NCI-H82 treated with DMSO at 0.1 percent for 48 hours (cell line): ENCODE results near the gene DYRK3.
"Not testable (repeated sequence)": the region's sequence is repeated elsewhere in the genome, so short reads cannot be mapped to it uniquely, and the experiment has no call there.

ENCODE experiments used
- DNase-seq: peaks from one replicate; lab custom pipeline; 2025; ENCODE audit not compliant: unreplicated experiment; lab: John Stamatoyannopoulos, UW

Gene DYRK3

DNA sequence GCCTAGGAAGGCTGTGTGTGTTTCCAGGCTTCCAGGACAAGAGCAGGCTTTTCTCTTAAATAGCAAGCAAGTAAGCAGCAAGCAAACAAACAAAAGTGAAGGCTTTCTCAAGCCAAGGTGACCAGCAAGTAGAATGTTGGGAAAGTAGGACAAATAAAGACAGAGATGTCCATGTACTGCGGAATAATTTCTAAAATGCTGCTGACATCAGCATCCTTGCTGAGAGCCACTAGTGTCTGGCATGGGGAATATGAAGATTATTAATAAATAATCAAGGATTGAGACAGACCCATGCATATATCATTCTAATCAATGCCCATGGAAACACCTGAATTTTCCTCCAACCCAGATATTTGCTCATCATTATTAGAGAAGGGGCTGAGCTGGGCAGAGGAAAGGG is 6.4 kb upstream of the DYRK3 start:
- DNase-seq, result no peak

DNA sequence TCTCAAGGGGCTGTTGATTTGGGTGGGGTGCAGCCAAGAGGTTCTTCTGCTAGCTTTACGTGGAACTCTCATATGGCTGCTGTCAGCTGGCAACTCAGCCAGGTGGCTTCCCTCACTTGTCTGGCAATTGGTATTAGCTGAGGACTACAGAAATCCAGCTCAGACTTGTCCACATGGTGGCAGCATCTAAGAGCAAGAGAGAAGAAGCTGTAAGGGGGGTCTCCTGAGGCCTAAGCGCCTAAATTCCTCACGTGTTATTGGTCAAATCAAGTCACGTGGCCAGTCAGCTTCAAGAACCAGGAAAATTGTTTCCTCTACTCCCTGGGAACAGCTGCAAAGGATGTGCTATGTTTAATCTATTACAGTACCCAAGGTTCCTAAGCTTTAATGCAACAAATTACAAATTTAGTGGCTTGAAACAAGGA is 4.2 kb upstream of the DYRK3 start:
- peak; percentile 97 for DNase-seq

DNA sequence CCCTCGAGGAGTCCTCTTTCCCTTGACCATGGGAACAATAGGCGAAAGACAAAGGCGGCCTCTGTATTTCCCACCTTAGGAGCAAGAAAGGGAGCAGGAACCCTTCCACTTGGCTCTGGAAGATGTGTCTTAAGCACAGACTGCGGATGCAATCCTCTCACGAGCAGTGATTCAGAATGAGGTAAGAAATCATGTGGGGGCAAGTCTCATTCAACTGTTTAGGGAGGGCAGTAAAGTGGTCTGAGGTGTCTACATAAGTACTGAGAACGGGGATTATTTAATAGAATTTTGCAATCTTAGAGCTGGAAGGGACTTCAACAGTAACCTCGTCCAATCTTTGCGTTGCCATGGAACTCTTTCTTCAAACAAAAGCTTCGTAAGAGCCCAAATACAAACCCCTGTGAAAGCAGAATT is 1.6 kb upstream of the DYRK3 start:
- no peak for DNase-seq

DNA sequence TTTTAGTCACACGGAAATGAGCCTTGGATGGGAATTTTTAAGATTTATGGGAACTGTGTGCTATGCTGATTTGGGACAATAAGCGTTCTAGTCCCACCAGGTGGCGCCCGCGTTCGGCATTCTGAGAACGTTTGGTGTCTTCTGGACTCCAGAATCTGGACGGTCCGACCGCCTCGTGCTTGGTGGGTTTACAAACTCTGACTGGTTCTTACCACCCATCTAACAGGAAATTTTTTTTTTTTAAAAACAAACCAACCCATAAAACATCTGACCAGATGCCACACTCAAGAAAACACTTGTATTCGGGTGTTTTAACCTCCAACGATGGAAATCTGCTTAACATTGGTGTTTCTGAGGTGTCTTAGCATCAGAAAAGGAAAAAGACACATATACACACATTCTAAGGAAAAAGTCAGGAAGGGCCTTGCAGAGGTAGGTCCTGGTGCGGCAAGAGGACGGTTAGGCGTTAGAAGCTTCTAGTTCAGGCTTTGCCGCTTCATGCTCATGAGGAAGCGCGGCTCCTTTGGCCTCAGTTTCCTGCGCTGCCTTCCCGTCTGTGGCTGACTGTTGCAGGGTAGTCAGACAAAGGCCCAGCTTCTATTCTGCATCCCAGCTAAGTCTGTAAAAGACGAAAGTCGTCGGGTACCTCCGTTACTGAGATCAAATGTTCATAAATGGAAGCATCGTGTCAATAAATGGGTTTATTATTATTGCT is 814 bp upstream of the DYRK3 start:
- DNase-seq, result peak; percentile 85

DNA sequence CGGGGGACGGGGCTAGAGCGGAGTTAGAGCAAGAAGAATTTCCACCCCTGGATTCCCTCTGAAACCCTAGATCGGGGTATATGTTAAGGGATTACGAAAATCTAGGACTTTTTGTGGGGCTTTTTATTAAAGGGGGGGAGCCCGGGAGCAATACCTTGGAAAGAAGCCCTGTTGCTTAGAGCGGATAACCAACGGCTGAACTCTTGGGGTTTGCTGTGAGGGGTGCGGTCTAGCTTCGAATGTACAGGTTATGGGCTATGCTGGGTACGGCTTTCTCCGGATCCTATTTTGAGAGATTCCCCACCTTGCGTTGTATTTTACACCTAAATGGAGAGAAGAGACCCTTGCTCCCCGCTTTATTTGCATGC is 626 bp downstream of the DYRK3 start:
- peak; percentile 67 for DNase-seq

DNA sequence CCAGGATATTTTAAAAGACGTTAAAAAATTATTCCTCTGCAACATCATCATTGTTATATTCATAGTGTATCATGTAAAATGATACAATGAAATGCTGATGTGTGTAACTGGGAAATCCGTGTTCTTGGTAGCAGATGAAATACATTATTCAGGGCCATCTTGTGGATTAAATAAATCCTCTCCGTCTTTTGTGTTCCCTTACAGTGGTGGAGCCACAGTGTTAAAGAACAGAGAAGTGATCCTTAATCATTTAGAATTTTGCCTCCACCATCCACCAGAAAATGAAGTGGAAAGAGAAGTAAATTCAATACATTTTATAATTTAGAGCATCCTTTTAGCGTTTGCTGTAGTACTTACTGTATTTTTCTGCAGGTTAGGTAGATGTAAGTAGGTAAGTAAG is 1.3 kb downstream of the DYRK3 start:
- peak; percentile 35 for DNase-seq

DNA sequence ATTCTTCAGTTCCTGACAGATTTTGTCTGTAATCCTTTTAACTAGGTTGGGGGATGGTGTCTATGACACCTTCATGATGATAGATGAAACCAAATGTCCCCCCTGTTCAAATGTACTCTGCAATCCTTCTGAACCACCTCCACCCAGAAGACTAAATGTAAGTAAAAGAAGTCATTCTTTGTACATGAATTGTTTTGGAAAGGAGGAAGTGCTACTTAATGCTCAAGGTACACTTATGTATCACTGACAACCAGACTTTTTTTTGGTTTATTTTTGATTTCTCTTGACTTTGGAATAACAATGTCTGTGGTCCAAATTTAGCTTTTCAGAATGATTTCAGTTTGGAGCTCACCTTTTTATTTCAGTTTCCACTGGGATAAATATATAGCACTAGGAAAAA is 2.3 kb downstream of the DYRK3 start:
- peak; percentile 48 for DNase-seq

DNA sequence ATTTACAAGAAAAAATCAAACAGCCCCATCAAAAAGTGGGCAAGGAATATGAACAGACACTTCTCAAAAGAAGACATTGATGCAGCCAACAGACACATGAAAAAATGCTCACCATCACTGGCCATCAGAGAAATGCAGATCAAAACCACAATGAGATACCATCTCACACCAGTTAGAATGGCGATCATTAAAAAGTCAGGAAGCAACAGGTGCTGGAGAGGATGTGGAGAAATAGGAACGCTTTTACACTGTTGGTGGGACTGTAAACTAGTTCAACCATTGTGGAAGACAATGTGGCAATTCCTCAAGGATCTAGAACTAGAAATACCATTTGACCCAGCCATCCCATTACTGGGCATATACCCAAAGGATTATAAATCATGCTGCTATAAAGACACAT is 6.7 kb downstream of the DYRK3 start:
- not testable (repeated sequence) for DNase-seq

DNA sequence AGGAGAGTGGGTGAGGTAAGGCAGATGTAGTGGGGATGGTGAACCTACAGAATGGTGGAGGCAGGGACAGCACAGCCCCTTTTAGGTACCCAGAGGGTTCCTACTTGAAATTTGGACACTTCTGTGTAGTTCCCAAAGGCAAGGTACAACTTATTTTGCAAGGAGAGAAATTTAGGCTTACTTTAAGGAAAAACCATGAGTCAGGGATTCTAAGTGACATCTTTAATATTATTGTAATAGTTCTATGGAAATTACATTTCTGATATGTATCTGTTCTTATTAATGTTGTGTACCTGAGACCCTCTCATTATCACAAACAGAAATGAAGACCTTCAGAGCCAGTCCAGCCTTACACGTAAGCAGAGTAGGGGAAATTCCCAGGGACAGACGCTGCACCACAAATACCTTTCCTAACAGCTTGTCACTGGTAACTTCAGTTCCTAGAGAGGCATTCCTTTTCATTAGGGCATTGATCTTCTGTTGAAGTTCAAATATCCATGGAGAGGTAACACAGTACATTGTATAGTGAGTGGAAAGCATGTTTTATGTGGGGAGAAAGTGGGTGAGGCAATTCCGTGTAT is 7.9 kb downstream of the DYRK3 start:
- no peak for DNase-seq

DNA sequence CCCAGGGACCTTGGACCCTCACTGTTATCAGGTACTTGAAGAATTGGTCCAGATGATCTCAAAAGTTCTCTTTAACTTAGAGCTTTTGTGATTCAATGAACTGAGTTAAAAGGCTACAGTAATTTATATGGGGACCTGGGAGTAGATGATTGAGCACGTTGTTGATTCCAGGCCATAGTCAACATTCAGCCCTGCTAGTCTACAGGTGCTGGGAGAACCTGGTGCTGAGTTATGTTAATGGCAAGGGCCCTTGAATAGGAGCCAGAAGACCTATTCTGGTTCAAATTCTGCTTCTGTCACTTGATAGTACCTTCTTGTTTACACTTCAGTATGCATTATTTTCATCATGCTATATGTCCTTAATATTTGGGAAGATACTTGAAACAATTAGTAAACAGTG is 11.2 kb downstream of the DYRK3 start:
- no peak for DNase-seq

DNA sequence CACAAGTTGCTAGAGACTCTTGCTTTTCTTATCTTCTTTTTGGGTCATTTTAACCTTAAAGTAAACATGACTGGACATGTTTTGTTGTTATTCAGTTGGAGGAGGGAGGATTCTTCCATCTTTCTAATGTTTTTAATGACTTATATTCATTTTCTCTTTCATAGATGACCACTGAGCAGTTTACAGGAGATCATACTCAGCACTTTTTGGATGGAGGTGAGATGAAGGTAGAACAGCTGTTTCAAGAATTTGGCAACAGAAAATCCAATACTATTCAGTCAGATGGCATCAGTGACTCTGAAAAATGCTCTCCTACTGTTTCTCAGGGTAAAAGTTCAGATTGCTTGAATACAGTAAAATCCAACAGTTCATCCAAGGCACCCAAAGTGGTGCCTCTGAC is 11.9 kb downstream of the DYRK3 start:
- no peak for DNase-seq

DNA sequence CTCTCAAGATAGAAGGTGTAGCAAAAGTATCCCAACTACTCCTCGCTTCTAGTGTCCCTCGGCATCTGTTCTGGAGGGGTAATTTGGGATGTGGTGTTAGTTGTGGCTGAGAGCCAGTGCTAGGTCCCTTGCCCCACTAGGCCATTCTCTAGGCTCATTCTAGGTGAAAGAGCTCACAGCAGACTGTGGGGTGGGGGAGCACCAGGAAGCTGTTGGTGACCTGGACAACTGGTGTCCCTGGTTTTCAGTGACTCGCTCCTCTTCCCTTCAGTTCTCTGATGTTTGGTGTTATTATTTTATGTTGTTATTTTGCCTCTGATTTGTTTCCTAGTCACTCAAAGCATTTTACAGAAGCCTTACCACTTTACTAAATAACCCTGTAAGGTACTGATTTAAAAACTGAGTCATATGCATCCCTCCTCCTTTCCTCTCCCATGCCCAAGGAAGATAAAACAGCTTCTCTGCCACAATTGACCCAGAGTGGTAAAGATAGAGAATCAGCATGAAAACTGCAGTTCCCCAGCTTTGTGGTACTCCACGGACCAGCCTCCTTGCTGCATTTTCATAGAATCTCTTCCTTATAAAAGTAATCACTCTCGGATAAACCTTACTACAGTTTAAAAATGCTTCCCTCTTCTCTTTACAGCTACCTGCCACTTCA is 14.1 kb downstream of the DYRK3 start:
- DNase-seq, result no peak

DNA sequence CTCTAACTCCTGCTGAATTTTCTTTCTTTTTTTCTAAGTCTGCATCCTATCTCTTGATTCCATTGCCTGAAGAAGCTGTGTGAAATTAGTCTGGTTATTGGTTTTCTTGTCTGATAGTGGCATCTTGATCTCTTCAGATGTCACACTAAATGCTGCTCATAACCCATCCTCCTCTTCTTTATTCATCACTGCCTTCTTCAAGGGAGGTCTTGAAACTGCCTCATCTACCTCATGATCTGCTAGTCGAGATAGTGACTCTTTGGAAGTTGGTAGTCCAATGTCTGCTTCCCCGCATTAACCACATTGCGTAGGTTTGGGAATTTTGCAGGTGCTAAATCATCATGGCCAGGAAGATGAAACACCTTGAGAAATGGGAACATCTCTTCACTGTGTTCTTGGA is 15.7 kb downstream of the DYRK3 start:
- DNase-seq, result no peak

DNA sequence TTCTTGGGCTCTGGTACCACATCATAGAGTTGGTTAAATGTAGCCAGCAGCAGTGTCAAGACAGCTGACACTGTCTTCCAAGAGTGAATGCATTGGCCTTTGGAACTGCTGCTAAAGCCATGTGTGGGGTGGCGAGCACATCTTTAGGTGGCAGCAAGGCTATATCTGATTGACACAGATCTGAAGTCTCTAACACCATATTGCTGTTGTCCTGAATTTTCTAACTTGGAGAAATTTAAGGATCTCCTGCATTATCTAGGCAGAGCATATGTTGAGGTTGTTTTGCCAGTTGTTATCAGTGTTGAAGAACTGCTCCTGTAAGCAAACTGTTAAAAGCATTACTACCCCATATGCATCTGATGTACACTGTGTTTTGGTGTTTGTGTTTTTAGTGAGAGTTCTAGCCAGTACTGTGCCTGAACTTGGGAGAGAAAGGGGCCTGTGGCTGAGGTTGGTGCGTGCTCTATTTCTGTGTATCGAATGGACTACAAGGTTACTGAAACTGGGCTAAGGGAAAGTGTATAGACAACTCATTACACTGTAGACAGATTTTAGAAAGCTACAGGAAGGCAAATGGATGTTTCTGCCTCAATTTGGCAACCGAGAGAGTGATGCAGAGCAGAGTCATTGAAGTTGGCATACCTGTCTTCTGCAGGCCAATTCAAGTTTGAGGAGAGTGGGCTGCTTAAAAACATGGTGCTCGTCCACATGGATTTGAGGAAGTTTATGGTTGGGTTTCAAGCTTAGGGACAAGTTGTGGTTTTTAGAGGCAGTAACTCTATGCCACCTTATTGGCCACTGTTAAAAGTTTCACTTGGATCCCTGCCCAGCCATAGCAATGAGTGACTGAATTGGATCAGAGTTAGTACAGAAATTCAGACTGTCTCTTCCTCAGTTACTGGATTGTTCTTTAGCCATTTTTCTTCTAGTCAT is 16.9 kb downstream of the DYRK3 start:
- DNase-seq, result no peak

DNA sequence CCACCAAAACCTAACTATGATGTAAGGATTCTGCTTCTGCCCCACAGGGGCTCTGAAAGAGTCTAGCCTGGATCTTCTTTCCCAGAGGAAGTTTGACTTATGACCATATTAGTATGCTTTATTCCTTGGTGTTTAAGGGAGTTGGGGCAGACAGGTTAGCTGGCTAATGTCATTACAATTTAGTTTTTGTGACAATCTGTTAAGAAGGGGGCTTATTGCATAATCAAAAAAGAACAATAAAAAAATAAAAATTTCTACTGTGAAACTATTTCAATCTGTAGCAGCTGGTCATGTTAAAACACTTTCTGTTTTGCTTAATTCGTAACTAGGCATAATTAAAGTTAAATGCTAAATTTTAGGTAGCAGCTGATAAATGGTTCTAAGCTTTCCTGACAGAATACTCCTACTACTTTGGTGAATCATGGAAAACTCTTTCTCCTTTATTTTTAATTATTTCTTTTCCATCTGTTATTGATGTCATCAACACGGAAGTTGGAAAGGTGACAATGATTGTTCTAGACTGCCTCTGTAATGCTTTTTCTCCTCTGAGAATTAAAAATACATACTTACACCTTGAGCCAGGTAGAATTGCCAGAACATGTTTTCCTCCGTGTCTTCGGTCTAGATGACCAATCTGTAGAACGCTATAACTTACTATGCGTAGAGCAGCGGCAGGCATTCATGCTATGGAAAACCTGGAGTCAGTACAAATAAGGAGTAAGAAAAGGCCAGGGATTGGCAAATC is 18.6 kb downstream of the DYRK3 start:
- no peak for DNase-seq

DNA sequence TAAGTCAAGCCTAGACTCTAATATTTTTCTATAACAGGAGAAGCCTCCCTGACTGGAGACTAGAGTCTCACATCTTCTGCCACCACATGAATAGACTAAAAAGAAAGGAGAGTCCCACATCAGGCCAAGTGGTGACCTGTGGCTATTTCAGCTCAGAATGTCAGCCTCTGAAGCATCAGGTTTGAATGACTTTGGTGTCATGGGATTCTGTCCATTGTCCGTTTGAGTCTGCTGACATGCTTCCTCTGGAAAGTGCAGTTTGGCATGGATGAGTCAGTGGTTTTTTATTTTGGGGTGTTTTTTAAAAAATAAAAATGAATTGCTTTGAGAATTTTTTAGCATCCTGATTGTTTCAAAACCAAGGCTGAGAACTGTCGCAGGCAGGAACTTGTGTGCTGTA is 19.5 kb downstream of the DYRK3 start:
- DNase-seq, result no peak

DNA sequence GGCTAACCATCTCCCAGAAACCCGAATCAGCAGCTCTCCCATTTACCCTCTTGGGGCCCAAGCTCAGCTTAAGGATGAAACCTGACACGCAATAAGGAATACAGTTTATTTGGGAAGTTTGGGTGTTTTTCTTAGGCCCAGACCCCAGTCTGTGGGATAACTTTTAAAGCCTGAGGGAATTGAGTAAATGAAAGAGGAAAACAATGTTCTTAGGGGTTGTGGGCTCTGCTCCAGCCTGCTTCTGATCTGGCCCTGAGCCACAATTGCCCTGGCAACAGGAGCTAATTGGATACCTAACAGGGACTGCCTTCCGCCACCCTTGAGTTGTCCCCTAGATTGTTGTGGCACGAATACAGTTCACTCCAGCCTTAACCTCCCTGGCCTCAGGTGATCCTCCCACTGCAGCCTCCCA is 20.1 kb downstream of the DYRK3 start:
- DNase-seq, result peak; percentile 53

DNA sequence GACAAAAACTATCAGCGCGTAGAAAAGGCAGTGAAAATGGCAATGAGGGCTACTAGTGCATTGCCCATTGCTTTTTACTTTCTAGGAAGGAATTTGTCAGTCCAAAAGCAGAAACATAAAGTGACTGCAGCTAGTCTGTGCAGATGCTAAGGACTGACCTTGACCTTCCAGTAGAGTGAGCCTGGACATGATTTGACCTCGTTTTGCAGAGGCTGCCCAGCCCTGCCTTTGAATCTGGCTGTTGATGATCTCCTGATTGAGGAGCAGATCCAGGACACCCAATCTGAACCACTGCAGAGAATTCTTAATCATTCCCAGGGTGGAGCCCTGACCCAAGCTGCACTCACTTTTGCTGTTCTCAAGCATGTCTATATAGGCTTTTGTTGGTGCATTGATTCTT is 21.6 kb downstream of the DYRK3 start:
- DNase-seq, result no peak

DNA sequence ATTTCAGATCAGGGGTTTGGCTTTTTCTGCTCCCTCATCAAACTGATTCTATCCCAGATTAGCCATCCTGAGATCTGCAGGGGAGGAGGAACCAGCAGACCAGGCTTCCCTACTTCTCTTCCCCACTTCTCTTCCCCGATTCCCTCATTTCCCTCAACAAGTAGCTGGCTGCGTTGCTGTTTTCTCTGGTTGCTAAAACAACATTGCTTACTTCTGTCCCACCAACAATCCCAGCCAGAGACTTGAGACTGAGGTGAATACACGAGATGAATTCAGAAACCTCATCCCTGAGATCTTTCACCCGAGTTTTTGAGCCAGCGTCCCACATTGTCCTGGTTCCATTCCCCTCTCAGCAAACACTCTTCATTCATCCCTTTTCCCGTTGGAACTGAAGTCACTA is 22.4 kb downstream of the DYRK3 start:
- DNase-seq, result no peak

DNA sequence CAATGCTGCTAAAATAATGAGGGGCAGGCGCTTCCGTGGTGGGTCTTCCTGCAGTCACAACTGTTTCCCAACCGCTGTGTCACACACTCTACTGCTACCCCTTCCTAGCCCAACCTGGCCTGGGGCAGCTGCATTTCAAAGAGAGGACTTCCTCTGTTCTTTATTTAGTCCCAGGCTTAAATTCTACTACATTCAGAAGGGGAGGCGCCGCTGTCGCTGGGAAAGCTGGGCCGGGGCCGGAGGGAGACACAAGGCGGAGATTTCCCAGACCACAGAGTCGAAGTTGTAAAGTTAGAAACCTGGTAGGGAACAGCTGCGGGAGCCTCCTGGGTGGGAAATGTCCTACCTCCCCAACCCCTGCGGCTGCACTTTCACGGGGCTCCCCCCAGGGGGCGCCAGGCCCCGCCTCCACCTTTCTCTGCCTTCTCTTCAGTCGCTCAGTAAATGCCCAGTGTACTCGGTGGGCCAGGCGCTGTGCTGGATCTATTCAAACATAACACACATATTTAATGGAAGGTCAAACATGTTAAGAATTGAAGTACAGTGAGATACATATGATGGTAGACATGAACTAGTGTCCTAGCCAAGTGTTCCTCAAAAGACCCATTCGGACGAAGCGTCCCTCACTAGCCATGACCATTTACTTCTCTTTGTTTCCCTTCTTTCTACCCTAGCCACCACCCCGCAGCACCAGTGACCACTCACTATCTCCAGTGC is 23.1 kb downstream of the DYRK3 start:
- no peak for DNase-seq
